PC-9 (cell line): ENCODE results near the gene DMRTB1. TPM values are rescaled to one million over a fixed set of nuclear protein-coding genes. Genes with fewer than 3 reads are reported as not detected.

Experiments used
- BruUV-seq: library from RNA; stranded (reverse); fragments of 400-500 nt; replicated peaks from 2 replicates; lab custom pipeline; 2021; lab: Mats Ljungman, UMichigan
- CTCF ChIA-PET: fragments of 300-600 bp; sonication (Branson Sonifier 250); formaldehyde crosslinking; loops from one replicate; lab custom pipeline; 2022; ENCODE audit warnings: antibody characterized with exemption; lab: Charles Lee
- POLR2A ChIA-PET: fragments of 300-600 bp; sonication (Branson Sonifier 250); formaldehyde crosslinking; loops from one replicate; lab custom pipeline; 2022; ENCODE audit warnings: antibody characterized with exemption; ENCODE audit not compliant: unreplicated experiment; lab: Charles Lee
- DNase-seq, 2 experiments: peaks; one replicate each; pipeline versions ENCODE4 v3.0.0 to v3.0.0-alpha.2; 2015 to 2022; ENCODE audit warnings: mixed read lengths in 1 of 2
- H2AFZ ChIP-seq: fragments of 200-600 bp; sonication (generic); 2 replicates; pipeline ENCODE4 v1.8.1; 2017; ENCODE audit warnings: antibody characterized with exemption
- H3F3A ChIP-seq: fragments of 200-600 bp; sonication (generic); 2 replicates; pipeline ENCODE4 v1.8.1; 2017; ENCODE audit warnings: antibody characterized with exemption, mild to moderate bottlenecking, low read depth; ENCODE audit not compliant: insufficient read depth
- H3K27ac ChIP-seq: fragments of 200-600 bp; sonication (generic); 2 replicates; pipeline ENCODE4 v1.6.1; 2016; ENCODE audit warnings: mixed run types
- H3K27me3 ChIP-seq: fragments of 200-600 bp; sonication (generic); 2 replicates; pipeline ENCODE4 v1.6.1; 2016; ENCODE audit warnings: low read depth, mixed run types; ENCODE audit not compliant: insufficient read depth
- H3K36me3 ChIP-seq: fragments of 200-600 bp; sonication (generic); 2 replicates; pipeline ENCODE4 v1.6.1; 2016; ENCODE audit warnings: low read depth, mixed run types
- H3K4me1 ChIP-seq: fragments of 200-600 bp; sonication (generic); replicated peaks from 2 replicates; pipeline ENCODE4 v1.6.1; 2016; ENCODE audit warnings: mixed run types; ENCODE audit not compliant: insufficient read depth
- H3K4me2 ChIP-seq: fragments of 200-600 bp; sonication (generic); 2 replicates; pipeline ENCODE4 v1.6.1; 2017; ENCODE audit warnings: mixed run types
- H3K4me3 ChIP-seq: fragments of 200-600 bp; sonication (generic); 2 replicates; pipeline ENCODE4 v1.6.1; 2016; ENCODE audit warnings: mixed run types
- H3K79me2 ChIP-seq: fragments of 200-600 bp; sonication (generic); 2 replicates; pipeline ENCODE4 v1.6.1; 2017; ENCODE audit warnings: low read depth, mixed run types
- H3K9me2 ChIP-seq: fragments of 200-600 bp; sonication (generic); 2 replicates; pipeline ENCODE4 v1.8.1; 2017; ENCODE audit warnings: mild to moderate bottlenecking; ENCODE audit not compliant: insufficient read depth
- H3K9me3 ChIP-seq: fragments of 200-600 bp; sonication (generic); 2 replicates; pipeline ENCODE4 v1.8.1; 2016; ENCODE audit warnings: low read depth; ENCODE audit not compliant: insufficient read depth
- H4K20me1 ChIP-seq: fragments of 200-600 bp; sonication (generic); 2 replicates; pipeline ENCODE4 v1.8.1; 2017; ENCODE audit not compliant: insufficient read depth
- CTCF ChIP-seq: fragments of 200-600 bp; sonication (generic); conservative IDR thresholded peaks from 2 replicates; pipeline ENCODE4 v1.6.1; 2017; ENCODE audit warnings: mixed run types, antibody characterized with exemption, mild to moderate bottlenecking, moderate library complexity
- EZH2 ChIP-seq: fragments of 200-600 bp; sonication (generic); IDR thresholded peaks from 2 replicates; pipeline ENCODE4 v1.8.0; 2017; ENCODE audit warnings: antibody characterized with exemption, low read depth
- intact Hi-C: fragments of 100-400 bp; cut with micrococcal nuclease; formaldehyde crosslinking; loops from one replicate; pipeline ENCODE4 v1.10.0; 2022; ENCODE audit not compliant: unreplicated experiment
- total RNA-seq: library from RNA; stranded (reverse); gene quantifications from 2 replicates; pipeline ENCODE4 v1.2.3, GENCODE V29; 2021

Gene DMRTB1
- total RNA-seq, 1 experiment from 2014 or later: not detected

GRCh38 chr1:53461323-53462044 lies 2.3 kb downstream of the DMRTB1 start:
- no peak overlapping the region for H2AFZ ChIP-seq
- H3K79me2 ChIP-seq: no peaks in the 10 kb centered on the region
- no TSS peak for BruUV-seq
- H3K27ac ChIP-seq: no peak overlapping the region
- peak in 1 of 2 experiments; percentile 21 for DNase-seq
- intact Hi-C loops: no loop called here
- ChIA-PET POLR2A (interaction anchor here (0.6 kb wide), 1 partner anchor 240 kb away, joined by 3 read pairs; no protein-coding TSS in a partner anchor), CTCF (interaction anchor here (0.6 kb wide), 1 partner anchor 37 kb away, joined by 4 read pairs; no protein-coding TSS in a partner anchor)
- TF ChIP-seq CTCF: no peak
- no peak for TF ChIP-seq EZH2
- no peaks in the 10 kb centered on the region for H3K9me3 ChIP-seq
- no peaks in the 10 kb centered on the region for H3K4me1 ChIP-seq
- no peak overlapping the region for H3K4me3 ChIP-seq
- no peaks in the 10 kb centered on the region for H3K36me3 ChIP-seq
- no peaks in the 10 kb centered on the region for H3K27me3 ChIP-seq
- no peaks in the 10 kb centered on the region for H3F3A ChIP-seq
- H3K4me2 ChIP-seq: no peak overlapping the region
- H4K20me1 ChIP-seq: no peaks in the 10 kb centered on the region
- H3K9me2 ChIP-seq: no peaks in the 10 kb centered on the region

- H3K27me3 ChIP-seq: no peaks in the 10 kb centered on the region
- no peaks in the 10 kb centered on the region for H3K36me3 ChIP-seq
- DNase-seq: no peak
- TF ChIP-seq CTCF (no peak), EZH2 (no peak)
- H3K4me2 ChIP-seq: no peak overlapping the region
- intact Hi-C loops: no loop called here
- no peak overlapping the region for H2AFZ ChIP-seq
- H3K79me2 ChIP-seq: no peaks in the 10 kb centered on the region
- ChIA-PET POLR2A (interaction anchor here (0.6 kb wide), 1 partner anchor 241 kb away, joined by 3 read pairs; no protein-coding TSS in a partner anchor), CTCF (interaction anchor here (0.6 kb wide), 1 partner anchor 36 kb away, joined by 4 read pairs; no protein-coding TSS in a partner anchor)
- no peaks in the 10 kb centered on the region for H3F3A ChIP-seq
- no TSS peak for BruUV-seq
- H3K4me1 ChIP-seq: no peaks in the 10 kb centered on the region
- no peak overlapping the region for H3K27ac ChIP-seq
- no peaks in the 10 kb centered on the region for H3K9me2 ChIP-seq
- no peak overlapping the region for H3K4me3 ChIP-seq
- H3K9me3 ChIP-seq: no peaks in the 10 kb centered on the region
- H4K20me1 ChIP-seq: no peaks in the 10 kb centered on the region
These were observed 3.0 kb downstream of the DMRTB1 start for GRCh38 chr1:53462193-53462592.

GRCh38 chr1:53462769-53463501 lies 3.7 kb downstream of the DMRTB1 start:
- H3K4me1 ChIP-seq: no peaks in the 10 kb centered on the region
- H3K79me2 ChIP-seq: no peaks in the 10 kb centered on the region
- POLR2A ChIA-PET: no interaction called here
- intact Hi-C loops: no loop called here
- peak in 1 of 2 experiments; percentile 33 for DNase-seq
- no peaks in the 10 kb centered on the region for H4K20me1 ChIP-seq
- no peaks in the 10 kb centered on the region for H3K27me3 ChIP-seq
- no peaks in the 10 kb centered on the region for H3F3A ChIP-seq
- no TSS peak for BruUV-seq
- H2AFZ ChIP-seq: no peak overlapping the region
- H3K4me3 ChIP-seq: no peak overlapping the region
- no peak overlapping the region for H3K4me2 ChIP-seq
- TF ChIP-seq CTCF (no peak), EZH2 (no peak)
- no peaks in the 10 kb centered on the region for H3K36me3 ChIP-seq
- H3K9me2 ChIP-seq: no peaks in the 10 kb centered on the region
- H3K27ac ChIP-seq: no peak overlapping the region
- CTCF ChIA-PET: no interaction called here
- no peaks in the 10 kb centered on the region for H3K9me3 ChIP-seq
